ENCODE measurements around the gene DSC1.
"Not testable (repeated sequence)": the region's sequence is repeated elsewhere in the genome, so short reads cannot be mapped to it uniquely, and the experiment has no call there.

The DSC1 gene

GRCh38 chr18:31162825-31163435 lies at the start of gene DSC1:
Gene DSC1, minus strand, starts transcription at chr18:31162856. Its CDS starts 262 bp downstream, at chr18:31162594.
- DNase-seq, result no peak

- no peak for DNase-seq
Measured at GRCh38 chr18:31211047-31211446, 48.4 kb upstream of the DSC1 start.

- DNase-seq, result no peak
Measured at GRCh38 chr18:31209041-31209440, 46.4 kb upstream of the DSC1 start.

GRCh38 chr18:31207391-31207790 lies 44.7 kb upstream of the DSC1 start:
- DNase-seq, result no peak

GRCh38 chr18:31206787-31207381 lies 44.2 kb upstream of the DSC1 start:
- no peak for DNase-seq

GRCh38 chr18:31206071-31206470 lies 43.4 kb upstream of the DSC1 start:
- no peak for DNase-seq

- no peak for DNase-seq
Measured at GRCh38 chr18:31205273-31205672, 42.6 kb upstream of the DSC1 start.

GRCh38 chr18:31204833-31205232 lies 42.2 kb upstream of the DSC1 start:
- no peak for DNase-seq

- no peak for DNase-seq
Measured at GRCh38 chr18:31204166-31204565, 41.5 kb upstream of the DSC1 start.

GRCh38 chr18:31203794-31204148 lies 41.1 kb upstream of the DSC1 start:
- DNase-seq, result no peak

GRCh38 chr18:31203096-31203793 lies 40.6 kb upstream of the DSC1 start:
- no peak for DNase-seq

- DNase-seq, result no peak
Measured at GRCh38 chr18:31199190-31199769, 36.6 kb upstream of the DSC1 start.

- DNase-seq, result no peak
Measured at GRCh38 chr18:31197676-31198075, 35.0 kb upstream of the DSC1 start.

GRCh38 chr18:31195063-31195462 lies 32.4 kb upstream of the DSC1 start:
- no peak for DNase-seq

- DNase-seq, result no peak
Measured at GRCh38 chr18:31192086-31192776, 29.6 kb upstream of the DSC1 start.

- DNase-seq, result no peak
Measured at GRCh38 chr18:31190919-31191318, 28.3 kb upstream of the DSC1 start.

- no peak for DNase-seq
Measured at GRCh38 chr18:31189757-31190156, 27.1 kb upstream of the DSC1 start.

GRCh38 chr18:31185186-31185950 lies 22.7 kb upstream of the DSC1 start:
- DNase-seq, result no peak

GRCh38 chr18:31183302-31183701 lies 20.6 kb upstream of the DSC1 start:
- DNase-seq, result no peak

GRCh38 chr18:31177369-31177768 lies 14.7 kb upstream of the DSC1 start:
- DNase-seq, result not testable (repeated sequence)

- no peak for DNase-seq
Measured at GRCh38 chr18:31176531-31176930, 13.9 kb upstream of the DSC1 start.

- DNase-seq, result no peak
Measured at GRCh38 chr18:31171144-31171839, 8.6 kb upstream of the DSC1 start.

All from NCI-H1436 (cell line).